D721Med (cell line): ENCODE data around the gene CCDC82.

ENCODE experiments used
- DNase-seq: peaks from one replicate; pipeline ENCODE4 v3.0.0; 2011; ENCODE audit warnings: low spot score; ENCODE audit not compliant: insufficient read length
- FAIRE-seq: peaks from 2 replicates; lab custom pipeline; 2011; peaks lifted over from hg19 to GRCh38; lab: Jason Lieb, UNC
- CTCF ChIP-seq: IDR thresholded peaks from 2 replicates; pipeline ENCODE4 v1.5.1; 2012; ENCODE audit warnings: mild to moderate bottlenecking, control low read depth; ENCODE audit not compliant: insufficient read depth; ENCODE audit errors: missing control alignments

Gene CCDC82

GRCh38 chr11:96388891-96389719, 607 bp downstream of the CCDC82 start:
- no peak for FAIRE-seq
- no peak for DNase-seq
- no peak for TF ChIP-seq CTCF

- FAIRE-seq (peak; percentile 6), DNase-seq (no peak)
- TF ChIP-seq CTCF, result no peak
Observed at GRCh38 chr11:96385187-96385586, 4.5 kb downstream of the CCDC82 start.

- FAIRE-seq, result peak; percentile 81
- no peak for DNase-seq
- TF ChIP-seq CTCF, result no peak
Observed at GRCh38 chr11:96384156-96384555, 5.6 kb downstream of the CCDC82 start.

GRCh38 chr11:96376796-96377195, 12.9 kb downstream of the CCDC82 start:
- FAIRE-seq (no peak), DNase-seq (no peak)
- TF ChIP-seq CTCF, result no peak

- TF ChIP-seq CTCF, result no peak
- DNase-seq (no peak), FAIRE-seq (no peak)
Observed at GRCh38 chr11:96373826-96374225, 15.9 kb downstream of the CCDC82 start.

- no peak for TF ChIP-seq CTCF
- DNase-seq (no peak), FAIRE-seq (no peak)
Observed at GRCh38 chr11:96367342-96367741, 22.4 kb downstream of the CCDC82 start.

- DNase-seq (no peak), FAIRE-seq (no peak)
- TF ChIP-seq CTCF, result no peak
Observed at GRCh38 chr11:96366024-96366423, 23.7 kb downstream of the CCDC82 start.
